K562 (cell line): ENCODE measurements around the gene RCE1. TPM values are rescaled to one million over a fixed set of nuclear protein-coding genes. Genes with fewer than 3 reads are reported as not detected.
A peak's percentile ranks its signal among the peaks of the same experiment; 100 is the strongest.

Source experiments
- BCL6 ChIP-seq: fragments of 250-450 bp; sonication (Bioruptor Pico); IDR thresholded peaks from 2 replicates; pipeline ENCODE4 v1.4.0; 2020
- CEBPG ChIP-seq, 3 experiments: fragments of 200-800 bp in 1 of 3; sonication (Bioruptor generic) in 1 of 3; sonication (generic) in 1 of 3; formaldehyde crosslinking in 1 of 3; IDR thresholded peaks in 2 of 3; conservative IDR thresholded peaks in 1 of 3; 2 replicates each; pipeline versions ENCODE4 v1.6.1 to v1.8.0; 2016 to 2022; ENCODE audit warnings: missing compliant biosample characterization in 2 of 3, missing genetic modification characterization in 2 of 3, mild to moderate bottlenecking in 1 of 3, missing genetic modification reagents in 1 of 3
- DMBX1 ChIP-seq: fragments of 250-450 bp; sonication (Bioruptor Pico); IDR thresholded peaks from 2 replicates; pipeline ENCODE4 v1.8.0; 2022; ENCODE audit warnings: inconsistent platforms, mild to moderate bottlenecking, moderate library complexity, borderline replicate concordance
- ETV1 ChIP-seq: fragments of 450-650 bp; conservative IDR thresholded peaks from 2 replicates; pipeline ENCODE4 v1.6.1; 2016; ENCODE audit warnings: missing genetic modification characterization, control low read depth, low read depth, missing compliant biosample characterization
- KLF13 ChIP-seq: fragments of 450-650 bp; IDR thresholded peaks from 2 replicates; pipeline ENCODE4 v1.6.1; 2016; ENCODE audit warnings: missing genetic modification characterization, low read depth, mild to moderate bottlenecking, missing compliant biosample characterization, moderate library complexity, borderline replicate concordance
- MIER1 ChIP-seq: fragments of 450-650 bp; IDR thresholded peaks from 2 replicates; pipeline ENCODE4 v1.6.1; 2016; ENCODE audit warnings: antibody characterized with exemption, mild to moderate bottlenecking, low read depth
- NFYB ChIP-seq: IDR thresholded peaks from 2 replicates; pipeline ENCODE4 v1.6.1; 2011; ENCODE audit warnings: mild to moderate bottlenecking, moderate library complexity; ENCODE audit not compliant: insufficient read length; ENCODE audit errors: extremely low read depth
- TCF7L2 ChIP-seq: fragments of 150-350 bp; IDR thresholded peaks from 2 replicates; pipeline ENCODE4 v1.6.1; 2016; ENCODE audit warnings: low read depth, mild to moderate bottlenecking, low read length, moderate library complexity
- USF1 ChIP-seq: sonication (generic); formaldehyde crosslinking; IDR thresholded peaks from 2 replicates; pipeline ENCODE4 v1.9.0; 2022; ENCODE audit warnings: mild to moderate bottlenecking, missing genetic modification reagents
- ZNF174 ChIP-seq: fragments of 250-450 bp; sonication (Bioruptor Pico); IDR thresholded peaks from 2 replicates; pipeline ENCODE4 v1.4.0; 2020; ENCODE audit warnings: mild to moderate bottlenecking
- ZNF274 ChIP-seq: IDR thresholded peaks from 2 replicates; pipeline ENCODE4 v1.6.1; 2011; ENCODE audit warnings: low read depth, mild to moderate bottlenecking, low read length, moderate library complexity, borderline replicate concordance
- ZNF41 ChIP-seq: fragments of 250-450 bp; sonication (Bioruptor Pico); conservative IDR thresholded peaks from 2 replicates; pipeline ENCODE4 v1.4.0; 2020; ENCODE audit warnings: mild to moderate bottlenecking
- ZNF668 ChIP-seq: fragments of 250-450 bp; sonication (Bioruptor Pico); IDR thresholded peaks from 2 replicates; pipeline ENCODE4 v1.8.0; 2022; ENCODE audit warnings: mild to moderate bottlenecking, inconsistent platforms
- ZNF785 ChIP-seq: fragments of 250-450 bp; sonication (Bioruptor Pico); IDR thresholded peaks from 2 replicates; pipeline ENCODE4 v1.4.0; 2020; ENCODE audit warnings: mild to moderate bottlenecking
- polyA plus RNA-seq, 8 experiments: library from polyadenylated mRNA; depleted of rRNA in 4 of 8; stranded (reverse) in 5 of 8; unstranded in 3 of 8; fragments of >200 nt; fragmentation: Nextera tagmentation in 2 of 8; fragmentation: Illumina TruSeq in 1 of 8; extraction: Ambion mirVana in 2 of 8; extraction: Trizol in 1 of 8; gene quantifications; 2 replicates each; pipeline versions ENCODE4 v1.2.1 to v1.2.3, GENCODE V29; 2011 to 2014; ENCODE audit warnings: inconsistent platforms in 1 of 8, missing spikeins in 1 of 8
- total RNA-seq, 7 experiments: library from RNA; depleted of rRNA in 6 of 7; stranded (reverse); fragments of >200 nt in 6 of 7; fragmentation: Illumina TruSeq in 2 of 7; extraction: Trizol in 2 of 7; gene quantifications; 2 replicates each; pipeline versions ENCODE4 v1.2.1 to v1.2.3, GENCODE V29; 2011 to 2021; ENCODE audit warnings: low replicate concordance in 1 of 7
- TF ChIP-seq, protein P1 (sequence below), 2 experiments: fragments of 450-650 bp; formaldehyde crosslinking in 1 of 2; IDR thresholded peaks; 2 replicates each; pipeline versions ENCODE4 v1.4.0 to v1.6.1; 2014 to 2020; ENCODE audit warnings: mild to moderate bottlenecking in 2 of 2, borderline replicate concordance in 1 of 2, low read depth in 1 of 2
- TF ChIP-seq, protein P2 (sequence below): sonication (generic); formaldehyde crosslinking; IDR thresholded peaks from 2 replicates; pipeline ENCODE4 v1.9.0; 2022; ENCODE audit warnings: mild to moderate bottlenecking, missing genetic modification reagents
- TF ChIP-seq, protein P3 (sequence below): fragments of 250-450 bp; sonication (Bioruptor Pico); IDR thresholded peaks from 2 replicates; pipeline ENCODE4 v1.6.1; 2021; ENCODE audit warnings: mild to moderate bottlenecking

RCE1 gene
- total and polyA plus RNA-seq, 9 of the 15 experiments (the other 6 are each of a cell fraction or from before 2014, with no cell fraction given) = 0.75 to 41.5 (median 15.1) TPM

DNA sequence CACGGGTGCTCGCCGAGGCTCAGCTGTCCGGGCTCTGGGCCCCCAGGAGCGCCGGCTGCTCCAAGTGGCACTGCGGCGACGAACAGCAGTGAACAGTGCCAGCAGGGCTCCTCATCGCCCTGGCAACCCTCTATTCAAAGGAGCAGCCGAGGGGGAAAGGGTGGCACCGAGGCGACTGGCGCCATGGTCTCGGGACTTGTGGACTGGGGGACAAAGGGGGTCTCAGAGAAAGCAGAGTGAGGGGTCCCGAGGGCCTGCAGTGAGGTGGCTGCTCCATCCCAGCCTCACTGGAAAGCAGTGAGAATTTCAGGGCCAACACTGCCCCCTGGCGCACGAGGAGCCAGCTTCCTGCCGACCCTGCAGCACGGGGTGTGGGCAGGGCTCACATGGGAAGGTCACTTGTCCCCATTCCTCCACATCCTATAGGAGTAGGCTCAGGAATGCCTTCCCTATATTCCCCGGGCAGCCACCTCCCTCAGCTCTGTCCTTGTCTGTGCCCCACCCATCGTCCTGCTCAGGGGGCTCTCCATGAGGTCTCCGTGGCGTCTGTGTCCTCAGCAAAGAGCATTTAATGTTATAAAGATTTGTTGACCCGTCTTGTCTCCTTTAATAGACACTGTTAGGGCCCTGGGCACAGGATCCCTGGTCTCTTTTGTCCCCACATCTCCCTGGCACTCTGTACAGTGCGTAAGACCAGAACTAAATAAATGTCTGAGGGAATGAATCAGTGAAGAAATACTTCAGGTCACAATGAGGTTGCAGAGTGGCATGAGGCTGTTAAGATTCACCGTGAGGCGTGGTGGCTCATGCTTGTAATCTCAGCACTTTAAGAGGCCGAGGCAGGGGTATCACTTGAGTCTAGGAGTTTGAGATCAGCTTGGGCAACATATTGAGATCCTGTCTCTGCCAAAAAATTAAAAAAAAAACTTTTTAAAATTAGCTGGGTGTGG lies 40.0 kb downstream of the RCE1 start (continued):
- TF ChIP-seq, protein P1, sequence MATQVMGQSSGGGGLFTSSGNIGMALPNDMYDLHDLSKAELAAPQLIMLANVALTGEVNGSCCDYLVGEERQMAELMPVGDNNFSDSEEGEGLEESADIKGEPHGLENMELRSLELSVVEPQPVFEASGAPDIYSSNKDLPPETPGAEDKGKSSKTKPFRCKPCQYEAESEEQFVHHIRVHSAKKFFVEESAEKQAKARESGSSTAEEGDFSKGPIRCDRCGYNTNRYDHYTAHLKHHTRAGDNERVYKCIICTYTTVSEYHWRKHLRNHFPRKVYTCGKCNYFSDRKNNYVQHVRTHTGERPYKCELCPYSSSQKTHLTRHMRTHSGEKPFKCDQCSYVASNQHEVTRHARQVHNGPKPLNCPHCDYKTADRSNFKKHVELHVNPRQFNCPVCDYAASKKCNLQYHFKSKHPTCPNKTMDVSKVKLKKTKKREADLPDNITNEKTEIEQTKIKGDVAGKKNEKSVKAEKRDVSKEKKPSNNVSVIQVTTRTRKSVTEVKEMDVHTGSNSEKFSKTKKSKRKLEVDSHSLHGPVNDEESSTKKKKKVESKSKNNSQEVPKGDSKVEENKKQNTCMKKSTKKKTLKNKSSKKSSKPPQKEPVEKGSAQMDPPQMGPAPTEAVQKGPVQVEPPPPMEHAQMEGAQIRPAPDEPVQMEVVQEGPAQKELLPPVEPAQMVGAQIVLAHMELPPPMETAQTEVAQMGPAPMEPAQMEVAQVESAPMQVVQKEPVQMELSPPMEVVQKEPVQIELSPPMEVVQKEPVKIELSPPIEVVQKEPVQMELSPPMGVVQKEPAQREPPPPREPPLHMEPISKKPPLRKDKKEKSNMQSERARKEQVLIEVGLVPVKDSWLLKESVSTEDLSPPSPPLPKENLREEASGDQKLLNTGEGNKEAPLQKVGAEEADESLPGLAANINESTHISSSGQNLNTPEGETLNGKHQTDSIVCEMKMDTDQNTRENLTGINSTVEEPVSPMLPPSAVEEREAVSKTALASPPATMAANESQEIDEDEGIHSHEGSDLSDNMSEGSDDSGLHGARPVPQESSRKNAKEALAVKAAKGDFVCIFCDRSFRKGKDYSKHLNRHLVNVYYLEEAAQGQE (IDR thresholded peaks at IDR 0.05; ENCODE audit: borderline replicate concordance) = peak; percentile 60
- TF ChIP-seq, protein P1 (CRISPR knock-in tag; IDR thresholded peaks at IDR 0.05; ENCODE audit: low read depth) = no peak
- TF ChIP-seq TCF7L2 = no peak
- TF ChIP-seq, protein P2, sequence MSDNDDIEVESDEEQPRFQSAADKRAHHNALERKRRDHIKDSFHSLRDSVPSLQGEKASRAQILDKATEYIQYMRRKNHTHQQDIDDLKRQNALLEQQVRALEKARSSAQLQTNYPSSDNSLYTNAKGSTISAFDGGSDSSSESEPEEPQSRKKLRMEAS (CRISPR knock-in tag) = peak; percentile 57
- TF ChIP-seq KLF13 = no peak
- TF ChIP-seq ETV1 = peak; percentile 48
- TF ChIP-seq, protein P3, sequence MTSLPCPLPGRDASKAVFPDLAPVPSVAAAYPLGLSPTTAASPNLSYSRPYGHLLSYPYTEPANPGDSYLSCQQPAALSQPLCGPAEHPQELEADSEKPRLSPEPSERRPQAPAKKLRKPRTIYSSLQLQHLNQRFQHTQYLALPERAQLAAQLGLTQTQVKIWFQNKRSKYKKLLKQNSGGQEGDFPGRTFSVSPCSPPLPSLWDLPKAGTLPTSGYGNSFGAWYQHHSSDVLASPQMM (CRISPR knock-in tag) = no peak
- TF ChIP-seq DMBX1 (CRISPR knock-in tag) = no peak
- TF ChIP-seq ZNF668 = no peak
- TF ChIP-seq ZNF41 (CRISPR knock-in tag) = no peak
- TF ChIP-seq ZNF785 (CRISPR knock-in tag) = no peak
- TF ChIP-seq MIER1 = no peak
- peak; percentile 54; the same call in 1 of the 2 replicates for TF ChIP-seq USF1
- no peak for TF ChIP-seq ZNF174 (CRISPR knock-in tag)
- no peak for TF ChIP-seq ZNF274
- no peak for TF ChIP-seq BCL6 (CRISPR knock-in tag)
- no peak for TF ChIP-seq NFYB
- no peak for TF ChIP-seq CEBPG (CRISPR knock-in tag; IDR thresholded peaks at IDR 0.05)
- TF ChIP-seq CEBPG (tag; conservative IDR thresholded peaks at IDR 0.05 in 1 of 2, IDR thresholded peaks at IDR 0.05 in 1 of 2) = no peak
